NCI-H1092 (cell line): ENCODE measurements around the gene ANKRD44.
A peak's percentile ranks its signal among the peaks of the same experiment; 100 is the strongest.

Experiments used
- DNase-seq: peaks from one replicate; lab custom pipeline; 2025; lab: John Stamatoyannopoulos, UW

ANKRD44 gene

DNA sequence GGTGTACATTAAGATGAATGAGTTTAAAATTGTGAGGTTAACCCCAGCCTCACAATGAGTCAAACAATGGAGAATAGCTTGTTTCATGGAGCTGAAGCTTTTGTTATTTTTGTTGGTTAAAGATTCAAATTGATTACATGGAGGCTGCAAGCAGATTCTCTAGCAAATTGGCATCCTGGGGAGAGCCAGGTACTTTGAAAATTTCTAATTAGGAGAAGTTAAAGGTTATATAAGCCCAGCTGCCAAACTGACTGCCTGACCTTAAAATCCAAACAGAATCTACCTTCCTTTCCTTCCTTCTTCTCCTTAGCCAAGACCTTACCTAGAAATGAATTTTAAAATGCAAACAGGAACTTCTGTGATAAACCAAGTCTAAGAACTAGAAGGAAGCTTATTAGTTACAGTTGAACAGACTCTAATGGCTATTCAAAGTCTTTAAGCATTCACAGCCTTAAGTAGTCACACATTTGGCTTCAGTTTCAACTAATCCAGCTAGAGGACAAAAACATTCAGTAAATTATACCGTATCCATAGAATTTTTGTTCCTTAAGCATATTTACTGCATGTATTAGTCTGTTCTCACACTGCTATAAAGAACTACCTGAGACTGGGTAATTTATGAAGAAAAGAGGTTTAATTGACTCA, 352.6 kb downstream of the ANKRD44 start:
- DNase-seq: no peak

DNA sequence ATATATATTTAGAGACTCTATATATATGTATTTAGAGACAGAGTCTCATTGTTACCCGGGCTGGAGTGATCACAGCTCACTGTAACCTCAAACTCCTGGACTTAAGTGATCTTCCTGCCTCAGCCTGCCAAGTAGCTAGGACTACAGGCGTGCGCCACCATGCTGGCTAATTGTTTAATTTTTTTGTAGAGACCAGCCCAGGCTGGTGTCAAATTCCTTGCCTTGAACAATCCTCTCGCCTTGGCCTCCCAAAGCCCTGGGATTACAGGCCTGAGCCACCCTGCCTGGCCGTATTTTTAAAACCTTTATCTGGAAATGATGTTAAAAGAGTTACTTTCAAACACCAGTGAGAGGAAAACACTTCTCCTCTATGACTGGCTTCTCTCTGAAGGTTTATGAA, 353.1 kb downstream of the ANKRD44 start:
- no peak for DNase-seq

DNA sequence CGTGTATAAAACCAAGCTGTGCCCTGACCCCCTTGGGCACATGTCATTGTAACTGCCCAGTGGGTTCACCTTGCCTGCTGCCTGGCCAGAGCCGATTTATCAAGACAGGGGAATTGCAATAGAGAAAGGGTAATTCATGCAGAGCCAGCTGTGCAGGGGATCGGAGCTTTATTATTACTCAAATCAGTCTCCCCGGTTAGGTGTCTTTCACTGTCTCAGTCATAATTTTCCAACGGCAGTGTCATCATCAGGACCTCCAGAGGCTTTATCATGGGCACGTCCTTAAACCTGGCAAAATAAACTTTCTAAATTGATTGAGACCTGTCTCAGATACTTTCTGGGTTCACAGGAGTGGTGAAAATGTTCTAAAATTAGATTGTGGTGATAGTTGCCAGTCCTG, 354.5 kb downstream of the ANKRD44 start:
- no peak for DNase-seq

DNA sequence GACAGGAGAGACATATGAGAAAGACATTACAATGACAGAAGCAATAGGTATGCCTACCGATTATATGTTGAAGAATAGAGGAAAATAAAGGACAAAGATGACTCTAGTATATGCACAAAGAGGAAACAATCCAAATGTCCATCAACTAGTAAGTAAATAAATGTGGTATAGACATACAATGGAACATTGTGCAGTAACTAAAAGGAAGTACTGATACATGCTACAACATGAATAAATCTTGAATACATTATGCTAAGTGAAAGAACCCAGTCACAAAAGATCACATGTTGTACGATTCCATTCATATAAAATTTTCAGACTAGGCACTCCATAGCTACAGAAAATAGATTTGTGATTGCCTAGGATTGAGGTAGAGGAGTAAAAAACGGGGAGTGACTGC, 355.5 kb downstream of the ANKRD44 start:
- DNase-seq: no peak

DNA sequence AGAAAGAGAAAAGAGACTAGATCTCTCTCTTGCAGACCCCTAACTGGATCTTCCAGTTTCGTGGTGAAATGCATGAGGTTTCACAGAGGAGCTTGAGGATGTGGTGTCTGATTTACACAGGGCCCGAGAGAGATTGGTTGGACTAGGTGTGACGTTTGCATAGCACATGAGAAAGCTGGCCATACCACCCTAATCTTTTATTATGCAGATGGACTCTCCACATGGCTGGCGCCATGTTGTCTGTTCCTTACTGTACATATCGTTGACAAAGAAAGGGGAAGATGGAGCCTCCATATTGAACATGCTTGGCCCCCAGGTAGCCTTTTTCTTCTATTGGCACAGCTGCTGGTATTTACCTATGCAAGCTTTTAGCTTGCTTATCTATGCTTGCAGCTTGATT, 356.6 kb downstream of the ANKRD44 start:
- DNase-seq: peak; percentile 16

DNA sequence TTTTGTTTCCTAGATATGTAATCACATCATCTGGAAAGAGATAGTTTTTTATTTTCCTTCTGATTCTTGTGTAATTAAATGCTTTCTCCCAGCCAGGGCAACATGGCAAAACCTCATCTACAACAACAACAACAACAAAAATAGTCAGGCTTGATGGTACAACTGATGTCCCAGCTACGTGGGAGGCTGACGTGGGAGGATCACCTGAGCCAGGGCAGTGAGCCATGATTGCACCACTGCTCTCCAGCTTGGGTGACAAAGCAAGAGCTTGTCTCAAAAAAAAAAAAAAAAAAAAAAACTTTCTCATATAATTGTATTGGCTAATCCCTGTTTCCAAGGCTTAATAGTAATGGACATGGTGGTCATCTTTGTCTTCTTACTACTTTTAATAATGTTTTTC, 357.6 kb downstream of the ANKRD44 start:
- DNase-seq: no peak

DNA sequence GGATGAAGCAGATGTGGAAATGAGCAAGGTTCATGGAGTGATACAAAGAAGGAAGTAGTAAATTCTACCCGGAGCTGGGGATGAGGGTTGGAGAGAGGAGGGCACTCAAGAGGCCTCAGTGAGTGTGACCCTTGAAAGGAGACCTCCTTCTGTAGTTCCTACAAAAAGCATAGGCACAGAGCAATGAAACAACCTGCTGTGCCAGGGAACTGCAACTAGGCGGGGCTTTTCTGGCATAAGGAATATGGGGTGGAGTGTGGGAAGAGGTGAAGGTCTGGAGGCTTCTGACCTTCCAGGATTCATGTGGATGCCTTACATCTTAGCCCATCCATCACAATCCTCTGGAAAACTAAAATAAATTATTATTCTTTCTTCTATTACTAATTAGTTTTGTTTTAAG, 358.6 kb downstream of the ANKRD44 start:
- no peak for DNase-seq

DNA sequence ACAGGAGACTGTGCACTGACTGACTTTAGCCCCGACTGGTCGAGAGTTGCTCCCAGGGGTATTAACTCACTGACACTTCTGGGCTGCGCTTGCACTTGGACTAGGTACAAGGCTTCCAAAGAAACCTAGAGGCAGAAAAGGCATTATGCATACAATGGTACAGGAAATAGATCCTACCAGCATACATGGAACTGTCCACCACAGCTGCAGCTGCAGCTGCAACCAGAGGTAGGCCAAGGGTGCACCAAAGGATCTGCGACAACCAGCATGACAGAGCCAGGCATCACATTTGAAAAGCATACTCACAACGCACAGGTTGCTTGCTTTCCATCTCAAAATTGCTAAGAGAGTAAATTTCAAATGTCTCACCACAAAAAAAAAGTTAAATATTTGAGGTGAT, 361.5 kb downstream of the ANKRD44 start:
- DNase-seq: no peak

DNA sequence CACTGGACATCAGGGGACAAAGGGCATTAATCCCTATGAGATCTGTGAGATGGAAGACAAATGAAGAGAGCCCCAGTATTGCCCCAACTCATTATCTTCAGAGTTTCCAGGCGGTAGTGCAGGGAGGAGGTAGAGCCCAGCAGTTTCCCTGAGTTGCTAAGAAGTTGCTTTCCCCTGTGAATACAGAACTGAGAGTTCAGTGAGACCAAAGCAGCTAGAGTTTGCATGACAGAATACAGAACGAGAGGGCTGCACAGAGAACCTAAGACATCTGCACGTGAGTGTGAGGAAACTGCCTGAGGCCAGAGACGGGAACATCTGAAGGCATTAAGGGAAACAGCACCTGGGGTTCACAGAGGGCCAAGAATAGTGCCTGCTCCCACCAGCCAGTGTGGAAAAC, 366.0 kb downstream of the ANKRD44 start:
- DNase-seq: no peak

DNA sequence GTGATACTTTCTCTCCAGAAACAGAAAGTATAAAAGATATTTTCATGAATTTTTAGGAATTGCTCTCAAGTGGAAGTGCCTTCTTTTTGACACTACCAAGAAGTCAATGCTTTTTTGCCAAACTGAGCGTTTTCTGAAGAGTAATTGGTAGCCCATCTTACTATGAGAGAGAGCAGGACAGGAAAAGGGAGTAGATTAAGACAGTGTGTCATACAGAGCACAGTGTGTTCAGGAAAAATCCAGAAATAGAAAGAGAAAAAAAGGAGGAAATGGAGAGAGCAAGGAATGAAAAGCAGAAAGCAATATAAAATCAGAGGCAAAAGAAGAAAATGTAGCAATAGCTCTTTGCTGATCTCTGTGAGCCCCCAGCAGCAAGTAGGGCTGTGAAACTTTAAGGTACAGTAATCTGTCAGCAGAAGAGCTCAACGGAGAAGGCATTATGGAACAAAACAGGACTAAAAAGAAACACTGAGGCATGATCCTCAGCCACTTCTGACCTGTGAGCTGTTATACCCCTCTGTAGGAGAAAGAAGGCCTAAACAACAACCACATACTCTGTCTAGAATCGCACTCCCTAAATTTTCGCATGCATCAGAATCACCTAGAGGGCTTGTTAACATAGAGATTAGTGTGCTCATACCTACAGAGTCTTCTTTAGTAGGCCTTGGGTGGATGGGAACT, 369.0 kb downstream of the ANKRD44 start:
- no peak for DNase-seq

DNA sequence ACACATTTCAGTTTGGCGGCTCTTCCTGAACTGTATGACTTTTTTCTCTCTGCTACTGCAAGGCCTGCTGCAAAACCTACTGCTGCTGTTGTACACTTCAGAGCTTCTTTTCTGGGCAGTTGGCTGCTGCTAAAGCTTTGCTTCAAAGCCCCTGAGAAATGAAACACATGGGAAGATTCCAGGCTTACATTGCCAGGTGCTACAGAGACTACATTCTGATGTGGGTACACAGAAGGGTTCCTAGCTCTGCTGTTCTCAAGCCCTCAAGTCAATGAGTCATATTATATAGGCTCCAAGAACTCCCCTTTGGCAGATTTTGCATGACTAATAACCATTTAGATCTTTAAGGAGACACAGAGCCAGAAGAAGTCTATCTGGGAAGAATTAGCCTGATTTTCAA, 371.2 kb downstream of the ANKRD44 start:
- no peak for DNase-seq
